Upper lobe of left lung (tissue), 6 donors: ENCODE results near the gene LYPD6B. TPM values are rescaled to one million over a fixed set of nuclear protein-coding genes. Genes with fewer than 3 reads are reported as not detected.

ENCODE experiments used
- ATAC-seq, 2 donors: fragments of 200-7000 bp; cut with Tn5 transposase; one replicate each; pipeline ENCODE4 v1.9.1; 2022; ENCODE audit warnings: mild to moderate bottlenecking in 2 of 2, moderate library complexity in 2 of 2; ENCODE audit not compliant: low FRiP score in 2 of 2
- DNase-seq, 2 donors: peaks; one replicate each; pipeline ENCODE4 v3.0.0-alpha.2; 2019 to 2020
- H3K27ac ChIP-seq, 4 donors: fragments of 200-600 bp; sonication (generic); one replicate each; pipeline ENCODE4 v1.5.1; 2016 to 2019
- H3K27me3 ChIP-seq, 4 donors: fragments of 200-600 bp; sonication (generic); one replicate each; pipeline ENCODE4 v1.5.1; 2017 to 2019
- H3K36me3 ChIP-seq, 4 donors: fragments of 200-600 bp; sonication (generic); one replicate each; pipeline ENCODE4 v1.5.1; 2016 to 2019
- H3K4me1 ChIP-seq, 4 donors: fragments of 200-600 bp; sonication (generic); one replicate each; pipeline ENCODE4 v1.5.1; 2018 to 2019
- H3K4me3 ChIP-seq, 4 donors: fragments of 200-600 bp; sonication (generic); one replicate each; pipeline ENCODE4 v1.5.1; 2017 to 2019; ENCODE audit warnings: mild to moderate bottlenecking in 2 of 4, moderate library complexity in 1 of 4
- H3K9me3 ChIP-seq, 4 donors: fragments of 200-600 bp; sonication (generic); one replicate each; pipeline ENCODE4 v1.5.1; 2018 to 2019
- EP300 ChIP-seq, 4 donors: sonication (generic); formaldehyde crosslinking; IDR thresholded peaks; one replicate each; pipeline ENCODE4 v1.5.1; 2017; ENCODE audit warnings: antibody characterized with exemption in 4 of 4, control low read depth in 2 of 4
- POLR2A ChIP-seq, 4 donors: fragments of 450-650 bp; IDR thresholded peaks; one replicate each; pipeline ENCODE4 v1.5.1; 2016 to 2017; ENCODE audit warnings: antibody characterized with exemption in 4 of 4, mild to moderate bottlenecking in 2 of 4
- POLR2AphosphoS5 ChIP-seq, 2 donors: sonication (generic); formaldehyde crosslinking; IDR thresholded peaks; one replicate each; pipeline ENCODE4 v1.5.1; 2017; ENCODE audit warnings: antibody characterized with exemption in 2 of 2
- WGBS, 2 donors: methylation state at CpG; one replicate each; pipeline ENCODE4 v1.1.5; 2017 to 2018; 5-methylcytosine and 5-hydroxymethylcytosine counted together
- total RNA-seq, 6 donors: library from RNA; depleted of rRNA in 4 of 6; stranded (reverse); fragments of >200 nt in 4 of 6; gene quantifications; one replicate each; pipeline versions ENCODE4 v1.1.0 to v1.2.1, GENCODE V29; 2016 to 2021
- TF ChIP-seq, protein P1 (sequence below), 6 experiments: fragments of 450-650 bp in 4 of 6; fragments of 200-600 bp in 2 of 6; sonication (generic) in 2 of 6; IDR thresholded peaks; one replicate each; pipeline ENCODE4 v1.5.1; 2016 to 2019; ENCODE audit warnings: antibody characterized with exemption in 6 of 6
- donor health status: DM: no; HTN: no; CAD: no; lungs with moderate emphysema.
- donor health status: DM: no; HTN: yes; CAD: no; lungs with severe emphysema.

LYPD6B gene
- total RNA-seq, 6 donors from 2014 or later: 0.43 to 6.7 (median 1.1) TPM; not detected in 2

DNA sequence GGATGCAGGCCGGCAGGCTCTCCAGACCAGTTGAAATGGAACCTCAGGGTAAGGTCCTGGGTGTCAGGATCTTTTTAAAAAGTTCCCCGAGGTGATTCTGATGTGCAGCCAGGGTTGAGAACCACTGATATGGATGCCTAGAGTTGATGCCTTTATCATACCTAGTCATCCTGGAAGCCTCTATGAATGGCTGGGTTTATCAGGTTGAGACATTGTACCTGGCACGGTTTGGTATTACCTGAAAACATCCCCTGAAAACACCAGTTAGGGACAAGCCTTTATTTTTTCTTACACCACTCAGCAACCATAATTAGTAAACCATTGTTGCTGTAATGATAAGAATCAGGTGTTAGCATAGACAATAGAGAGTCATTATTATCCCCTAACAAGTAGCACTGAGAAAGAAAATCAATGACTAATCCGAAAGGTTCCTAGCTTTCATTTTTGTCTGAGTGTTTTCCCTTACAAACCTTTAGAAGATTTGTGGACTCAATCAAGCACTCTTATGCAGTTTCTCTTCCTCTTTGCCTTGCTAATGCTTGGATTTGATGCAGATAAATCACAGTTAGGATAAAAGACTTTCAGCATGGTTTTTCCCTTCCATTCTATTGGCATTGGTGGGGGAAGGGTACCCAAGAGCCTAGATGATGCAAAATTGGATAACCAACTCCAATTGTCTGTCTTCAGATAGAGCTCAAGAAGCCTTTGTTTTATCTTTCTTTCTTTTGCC is 175.4 kb downstream of the LYPD6B start:
- TF ChIP-seq, protein P1, sequence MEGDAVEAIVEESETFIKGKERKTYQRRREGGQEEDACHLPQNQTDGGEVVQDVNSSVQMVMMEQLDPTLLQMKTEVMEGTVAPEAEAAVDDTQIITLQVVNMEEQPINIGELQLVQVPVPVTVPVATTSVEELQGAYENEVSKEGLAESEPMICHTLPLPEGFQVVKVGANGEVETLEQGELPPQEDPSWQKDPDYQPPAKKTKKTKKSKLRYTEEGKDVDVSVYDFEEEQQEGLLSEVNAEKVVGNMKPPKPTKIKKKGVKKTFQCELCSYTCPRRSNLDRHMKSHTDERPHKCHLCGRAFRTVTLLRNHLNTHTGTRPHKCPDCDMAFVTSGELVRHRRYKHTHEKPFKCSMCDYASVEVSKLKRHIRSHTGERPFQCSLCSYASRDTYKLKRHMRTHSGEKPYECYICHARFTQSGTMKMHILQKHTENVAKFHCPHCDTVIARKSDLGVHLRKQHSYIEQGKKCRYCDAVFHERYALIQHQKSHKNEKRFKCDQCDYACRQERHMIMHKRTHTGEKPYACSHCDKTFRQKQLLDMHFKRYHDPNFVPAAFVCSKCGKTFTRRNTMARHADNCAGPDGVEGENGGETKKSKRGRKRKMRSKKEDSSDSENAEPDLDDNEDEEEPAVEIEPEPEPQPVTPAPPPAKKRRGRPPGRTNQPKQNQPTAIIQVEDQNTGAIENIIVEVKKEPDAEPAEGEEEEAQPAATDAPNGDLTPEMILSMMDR (IDR thresholded peaks at IDR 0.05): no peak
- TF ChIP-seq EP300 (IDR thresholded peaks at IDR 0.05): no peak
- no peak overlapping the region for H3K27ac ChIP-seq
- DNase-seq (no peak), ATAC-seq (no peak)
- no peaks in the 10 kb centered on the region for H3K36me3 ChIP-seq
- no peak overlapping the region for H3K4me3 ChIP-seq
- no peaks in the 10 kb centered on the region for H3K4me1 ChIP-seq
- no peaks in the 10 kb centered on the region for H3K27me3 ChIP-seq
- WGBS, 2 donors: 84 to 85% methylated on average over 4 of the region's 4 CpGs
- no peaks in the 10 kb centered on the region for H3K9me3 ChIP-seq

DNA sequence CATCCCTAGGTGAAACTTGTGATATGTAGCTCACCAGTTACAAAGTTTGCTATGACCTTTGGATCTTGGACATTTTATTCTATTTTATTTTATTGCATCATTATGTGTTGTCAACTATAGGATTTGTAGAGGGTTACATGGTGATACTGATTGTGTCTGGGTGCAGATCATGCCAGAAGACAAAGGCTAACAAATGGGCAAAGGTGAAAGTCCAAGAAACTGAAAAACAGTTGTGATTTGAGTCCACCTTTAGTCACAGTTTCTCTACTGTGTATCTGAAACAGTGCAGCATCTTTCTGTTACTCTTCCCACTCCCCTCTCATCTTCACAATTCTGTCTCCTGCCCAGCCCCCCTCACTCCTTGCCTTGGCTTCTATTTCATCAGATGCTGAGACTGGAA is 180.0 kb downstream of the LYPD6B start:
- Histone ChIP-seq H3K4me3 (no peak overlapping the region), H3K36me3 (no peaks in the 10 kb centered on the region), H3K27ac (no peak overlapping the region), H3K4me1 (no peaks in the 10 kb centered on the region), H3K27me3 (no peaks in the 10 kb centered on the region), H3K9me3 (no peaks in the 10 kb centered on the region)
- ATAC-seq: no peak
- no peak for DNase-seq
- TF ChIP-seq EP300 (IDR thresholded peaks at IDR 0.05) (no peak), POLR2A (IDR thresholded peaks at IDR 0.05) (no peak), POLR2AphosphoS5 (IDR thresholded peaks at IDR 0.05) (no peak)
- TF ChIP-seq, protein P1 (IDR thresholded peaks at IDR 0.05): no peak

DNA sequence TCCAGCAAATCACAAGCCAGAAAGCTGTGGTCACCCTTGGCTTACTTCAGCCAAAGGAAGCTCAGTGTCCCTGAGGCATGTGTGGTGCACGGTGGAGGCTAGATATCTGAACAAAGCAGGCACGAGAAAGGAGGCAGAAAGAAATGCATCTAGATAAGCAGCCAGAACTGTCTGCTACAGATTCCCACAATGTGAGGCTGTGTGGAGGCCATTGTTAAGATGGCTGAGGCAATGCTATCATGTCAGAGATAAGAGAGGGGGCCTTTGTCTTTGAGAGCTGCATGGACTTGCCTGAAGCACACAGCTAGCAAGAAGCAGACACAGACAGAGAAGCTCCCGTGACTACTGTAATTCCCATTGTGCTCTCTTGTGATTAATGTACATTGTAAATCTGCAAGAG is 181.4 kb downstream of the LYPD6B start:
- no peak overlapping the region for H3K4me3 ChIP-seq
- H3K36me3 ChIP-seq: no peaks in the 10 kb centered on the region
- 76 to 86% methylated on average over 3 of the region's 3 CpGs for WGBS, 2 donors
- H3K27ac ChIP-seq: no peak overlapping the region
- TF ChIP-seq POLR2AphosphoS5 (IDR thresholded peaks at IDR 0.05) (no peak), POLR2A (IDR thresholded peaks at IDR 0.05) (no peak), EP300 (IDR thresholded peaks at IDR 0.05) (no peak)
- TF ChIP-seq, protein P1 (IDR thresholded peaks at IDR 0.05): no peak
- H3K27me3 ChIP-seq: no peaks in the 10 kb centered on the region
- H3K4me1 ChIP-seq: no peaks in the 10 kb centered on the region
- H3K9me3 ChIP-seq: no peaks in the 10 kb centered on the region
- ATAC-seq: no peak
- no peak for DNase-seq

DNA sequence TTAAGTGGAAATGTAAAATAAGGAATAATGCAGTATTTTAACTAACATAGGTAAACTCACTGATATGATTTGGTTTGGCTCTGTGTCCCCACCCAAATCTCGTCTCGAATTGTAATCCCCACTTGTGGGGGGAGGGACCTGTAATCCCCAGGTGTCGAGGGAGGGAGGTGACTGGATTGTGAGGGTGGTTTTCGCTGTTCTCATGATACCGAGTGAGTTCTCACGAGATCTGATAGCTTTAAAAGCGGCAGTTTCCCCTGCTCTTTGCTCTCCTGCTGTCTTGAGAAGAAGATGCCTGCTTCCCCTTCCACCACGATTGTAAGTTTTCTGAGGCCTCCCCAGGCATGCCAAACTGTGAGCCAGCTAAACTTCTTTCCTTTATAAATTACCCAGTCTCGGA is 182.5 kb downstream of the LYPD6B start:
- no peak for ATAC-seq
- no peak overlapping the region for H3K27ac ChIP-seq

More for the DNA sequence above, 182.5 kb downstream of the LYPD6B start:
- Histone ChIP-seq H3K27me3 (no peaks in the 10 kb centered on the region), H3K4me1 (no peaks in the 10 kb centered on the region), H3K4me3 (no peak overlapping the region), H3K9me3 (no peaks in the 10 kb centered on the region), H3K36me3 (no peaks in the 10 kb centered on the region)
- WGBS, 2 donors: 86 to 89% methylated on average over 9 of the region's 9 CpGs
- TF ChIP-seq EP300 (IDR thresholded peaks at IDR 0.05) (no peak), POLR2A (IDR thresholded peaks at IDR 0.05) (no peak), POLR2AphosphoS5 (IDR thresholded peaks at IDR 0.05) (no peak)
- TF ChIP-seq, protein P1 (IDR thresholded peaks at IDR 0.05): no peak
- DNase-seq: no peak
